SIG-M5 (cell line): ENCODE results near the gene SCAMP1.
A peak's percentile ranks its signal among the peaks of the same experiment; 100 is the strongest.
"Not testable (repeated sequence)": the region's sequence is repeated elsewhere in the genome, so short reads cannot be mapped to it uniquely, and the experiment has no call there.

Experiments
- DNase-seq: peaks from one replicate; lab custom pipeline; 2025; lab: John Stamatoyannopoulos, UW

The SCAMP1 gene, protein sequence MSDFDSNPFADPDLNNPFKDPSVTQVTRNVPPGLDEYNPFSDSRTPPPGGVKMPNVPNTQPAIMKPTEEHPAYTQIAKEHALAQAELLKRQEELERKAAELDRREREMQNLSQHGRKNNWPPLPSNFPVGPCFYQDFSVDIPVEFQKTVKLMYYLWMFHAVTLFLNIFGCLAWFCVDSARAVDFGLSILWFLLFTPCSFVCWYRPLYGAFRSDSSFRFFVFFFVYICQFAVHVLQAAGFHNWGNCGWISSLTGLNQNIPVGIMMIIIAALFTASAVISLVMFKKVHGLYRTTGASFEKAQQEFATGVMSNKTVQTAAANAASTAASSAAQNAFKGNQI

DNA sequence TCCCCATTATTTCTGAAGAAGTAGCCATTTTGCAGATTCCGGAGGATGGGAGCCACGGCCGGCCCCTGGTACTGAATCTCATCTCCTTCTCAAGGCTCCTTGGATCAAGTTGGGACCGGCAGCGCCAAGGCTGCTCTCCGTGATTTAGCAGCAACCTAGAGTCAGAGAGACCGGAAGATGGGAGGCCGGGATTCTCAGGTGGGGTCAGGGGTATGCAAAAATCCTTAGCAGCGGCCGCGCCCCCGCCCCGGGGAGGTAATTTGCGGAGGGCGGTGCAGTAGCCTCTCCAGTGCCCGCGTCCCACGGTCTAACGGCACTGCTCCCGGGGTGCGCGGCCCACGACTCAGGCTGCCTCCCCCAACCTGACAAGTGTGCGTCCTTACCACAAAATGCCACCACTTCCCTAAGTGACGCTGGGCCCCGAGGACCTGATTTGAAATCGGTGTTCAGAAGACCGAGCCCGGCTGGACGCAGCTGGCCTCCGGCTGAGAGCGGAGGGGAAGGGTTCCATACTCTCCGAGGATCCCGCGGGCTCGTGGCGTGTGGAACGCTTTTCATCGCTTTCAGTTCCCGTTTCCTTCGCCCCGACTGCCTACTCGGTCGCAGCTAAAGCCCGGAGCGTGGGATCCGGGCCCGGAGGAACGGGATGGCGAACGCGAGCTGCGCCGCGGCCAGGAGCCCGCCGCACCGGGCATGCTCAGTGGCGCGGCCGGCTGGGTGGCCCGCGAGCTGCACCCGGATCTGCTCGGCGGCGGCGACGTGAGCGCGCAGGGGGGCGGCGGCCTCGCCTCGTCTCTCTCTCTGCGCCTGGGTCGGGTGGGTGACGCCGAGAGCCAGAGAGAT is at the start of gene SCAMP1:
Gene SCAMP1, plus strand, starts transcription at position 787 of the 843 bp plus-strand sequence. Its CDS starts 55 bp downstream, at position 842.
- DNase-seq = peak; percentile 74

- DNase-seq = no peak
Observed at GRCh38 chr5:78317515-78317914, 42.9 kb upstream of the SCAMP1 start.

DNA sequence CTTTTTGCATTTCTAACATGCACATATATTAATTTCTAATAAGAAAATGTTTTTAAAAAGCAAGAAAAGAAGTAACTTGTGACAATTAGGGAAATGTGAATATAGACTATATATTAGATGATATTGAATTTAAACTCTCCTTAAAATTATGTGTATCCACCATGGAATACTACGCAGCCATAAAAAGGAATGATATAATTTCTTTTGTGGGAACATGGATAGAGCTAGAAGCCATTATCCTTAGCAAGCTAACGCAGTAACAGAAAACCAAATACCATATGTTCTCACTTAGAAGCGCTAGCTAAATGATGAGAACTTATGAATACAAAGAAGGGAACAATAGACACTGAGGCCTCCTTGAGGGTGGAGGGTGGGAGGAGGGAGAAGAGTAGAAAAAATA is 42.1 kb upstream of the SCAMP1 start:
- DNase-seq = no peak

DNA sequence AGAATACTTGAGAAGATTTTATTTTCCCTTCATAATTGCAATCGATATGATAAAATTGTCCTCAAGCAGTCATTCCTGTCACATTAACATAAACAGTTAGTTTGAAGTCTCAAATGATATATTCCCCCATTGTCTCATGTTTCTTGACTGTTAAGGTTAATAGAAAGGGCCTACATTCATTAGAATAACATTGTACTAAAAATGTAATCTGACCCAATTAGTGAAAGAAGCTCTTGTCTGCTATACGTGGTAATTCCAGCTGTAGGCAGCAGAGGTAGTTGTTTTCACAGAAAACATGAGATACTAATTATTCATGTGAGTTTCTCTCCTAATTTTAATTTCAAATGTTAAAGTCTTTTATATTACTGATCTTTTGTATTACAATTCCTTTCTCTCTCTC is 40.0 kb upstream of the SCAMP1 start:
- no peak for DNase-seq

GRCh38 chr5:78323241-78323640 is 37.2 kb upstream of the SCAMP1 start:
- DNase-seq = no peak

- no peak for DNase-seq
Observed at GRCh38 chr5:78326930-78327329, 33.5 kb upstream of the SCAMP1 start.

DNA sequence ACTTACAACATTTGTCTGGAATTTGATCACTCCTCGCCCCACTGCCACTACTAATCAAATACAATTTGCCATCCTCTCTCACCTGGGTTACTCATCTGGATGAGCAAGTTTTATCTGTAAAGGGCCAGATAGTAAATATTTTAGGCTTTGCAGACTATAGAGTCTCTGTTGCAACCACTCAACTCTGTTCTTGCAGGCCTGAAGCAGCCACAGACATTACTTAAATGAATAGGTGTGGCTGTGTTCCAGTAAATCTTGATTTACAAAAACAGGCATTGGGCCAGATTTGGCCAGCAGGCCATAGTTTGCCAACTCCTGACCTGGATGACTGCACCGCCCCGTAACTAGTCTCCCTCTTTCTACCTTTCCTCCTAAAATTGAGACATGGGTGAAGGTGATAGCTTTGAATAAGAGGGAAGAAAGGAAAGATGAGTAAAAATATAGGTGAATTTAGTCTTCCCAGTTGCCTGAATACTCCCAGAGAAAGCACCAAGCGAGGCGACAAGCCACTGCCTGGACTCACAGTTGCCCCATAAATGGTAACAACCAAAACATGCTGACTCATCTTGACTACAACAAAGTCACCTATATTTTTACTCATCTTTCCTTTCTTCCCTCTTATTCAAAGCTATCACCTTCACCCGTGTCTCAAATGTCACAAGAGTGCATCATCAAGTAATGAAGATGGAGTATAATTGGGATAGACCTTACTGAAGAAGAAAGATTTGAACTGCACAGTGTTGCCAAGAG is 32.5 kb upstream of the SCAMP1 start:
- no peak for DNase-seq

GRCh38 chr5:78328585-78329173 is 31.7 kb upstream of the SCAMP1 start:
- no peak for DNase-seq

DNA sequence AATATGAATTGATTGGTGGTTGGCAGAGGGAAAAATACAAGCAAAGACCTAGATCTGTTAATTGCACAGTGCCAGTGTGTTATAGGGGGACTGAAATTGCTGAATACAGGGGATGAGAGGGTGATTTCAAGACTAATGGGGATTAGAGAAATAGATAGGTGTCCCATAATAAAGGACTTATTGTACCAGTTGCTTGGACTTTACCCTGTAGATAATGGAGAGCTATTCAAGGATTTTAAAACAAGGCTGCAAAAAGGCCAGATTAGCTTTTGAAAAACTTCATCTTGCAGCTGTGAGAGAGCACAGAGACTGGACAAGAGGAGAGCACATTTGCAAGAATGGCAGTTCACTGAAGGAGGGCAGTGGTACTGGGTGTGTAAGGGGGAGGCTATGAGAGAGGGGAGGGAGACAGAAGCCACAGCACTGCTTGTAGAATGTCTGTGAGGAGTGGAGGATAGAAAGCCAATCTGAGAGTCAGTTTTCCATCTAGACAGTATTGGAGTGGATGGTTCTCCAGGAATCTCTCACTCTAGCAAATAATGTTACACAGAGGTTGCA is 28.8 kb upstream of the SCAMP1 start:
- no peak for DNase-seq

- DNase-seq = no peak
Observed at GRCh38 chr5:78334811-78335210, 25.6 kb upstream of the SCAMP1 start.

GRCh38 chr5:78335976-78336375 is 24.4 kb upstream of the SCAMP1 start:
- DNase-seq = no peak

GRCh38 chr5:78336698-78337097 is 23.7 kb upstream of the SCAMP1 start:
- no peak for DNase-seq

DNA sequence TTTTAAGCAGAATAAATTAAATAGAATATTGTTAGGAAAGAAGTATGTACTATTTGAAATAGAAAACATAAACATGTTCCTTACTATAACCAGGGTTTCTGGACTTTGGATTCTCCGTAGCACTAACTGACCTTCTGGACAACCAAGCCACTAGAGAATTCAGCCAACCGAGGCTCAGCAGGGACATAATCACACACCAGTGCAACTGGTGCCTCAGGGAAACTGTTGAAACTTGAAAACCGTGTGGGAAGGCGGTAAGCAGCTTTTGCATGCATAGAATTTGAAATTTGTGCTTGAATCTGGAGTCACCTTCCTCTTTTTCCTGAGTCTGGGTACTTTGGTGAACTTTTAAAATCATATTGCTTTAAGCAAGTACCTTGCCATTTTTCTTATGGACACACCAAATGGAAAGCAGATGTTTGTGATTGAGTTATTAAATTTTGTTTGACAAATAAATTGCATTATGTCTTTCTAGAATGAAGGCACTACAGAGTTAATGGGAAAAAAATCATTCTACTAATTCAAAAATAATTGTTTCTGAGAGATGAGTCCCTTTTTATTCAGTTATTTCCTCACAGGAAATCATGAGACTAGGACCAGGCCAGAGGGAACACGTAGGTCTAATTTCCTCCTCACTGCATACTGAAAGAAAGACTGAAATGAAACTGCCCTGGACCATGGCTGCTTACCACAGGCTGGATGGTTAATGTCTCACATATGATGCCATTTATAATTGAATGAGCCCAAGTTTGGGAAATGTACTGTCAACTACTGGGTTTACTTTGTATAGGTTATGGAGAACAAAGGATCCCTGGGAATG is 20.6 kb upstream of the SCAMP1 start:
- DNase-seq = no peak

GRCh38 chr5:78341440-78341839 is 19.0 kb upstream of the SCAMP1 start:
- DNase-seq = no peak

- DNase-seq = no peak
Observed at GRCh38 chr5:78345485-78345884, 14.9 kb upstream of the SCAMP1 start.

GRCh38 chr5:78353520-78353919 is 6.9 kb upstream of the SCAMP1 start:
- DNase-seq = no peak

DNA sequence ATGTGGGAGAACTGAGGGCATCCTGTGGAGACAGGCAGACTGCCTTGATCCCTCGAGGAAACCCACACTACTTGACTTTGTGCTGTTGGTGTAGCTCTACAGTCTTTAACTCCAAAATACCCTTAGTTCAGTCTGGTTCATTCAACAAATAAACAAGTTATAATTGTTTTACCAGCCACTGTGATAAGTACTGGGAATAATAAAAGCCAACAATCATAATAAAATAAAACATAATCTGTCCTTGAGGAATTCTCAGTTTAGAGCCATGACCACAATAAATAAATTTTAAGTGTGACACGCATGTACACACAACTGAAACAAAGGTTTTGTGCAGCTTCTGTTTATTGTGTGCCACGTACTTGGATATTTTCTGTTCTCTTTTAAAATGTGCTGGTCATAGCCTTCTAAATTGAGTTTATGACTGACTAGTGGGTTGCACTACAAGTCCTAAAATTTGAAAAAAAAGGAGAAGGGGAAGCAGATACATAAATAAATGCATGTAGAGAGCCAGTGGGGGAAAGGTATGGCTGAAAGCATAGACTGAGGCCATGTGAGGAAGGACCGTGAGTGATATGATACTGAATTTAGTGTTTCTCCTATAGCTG is 6.2 kb upstream of the SCAMP1 start:
- no peak for DNase-seq

- DNase-seq = no peak
Observed at GRCh38 chr5:78355561-78355960, 4.9 kb upstream of the SCAMP1 start.

DNA sequence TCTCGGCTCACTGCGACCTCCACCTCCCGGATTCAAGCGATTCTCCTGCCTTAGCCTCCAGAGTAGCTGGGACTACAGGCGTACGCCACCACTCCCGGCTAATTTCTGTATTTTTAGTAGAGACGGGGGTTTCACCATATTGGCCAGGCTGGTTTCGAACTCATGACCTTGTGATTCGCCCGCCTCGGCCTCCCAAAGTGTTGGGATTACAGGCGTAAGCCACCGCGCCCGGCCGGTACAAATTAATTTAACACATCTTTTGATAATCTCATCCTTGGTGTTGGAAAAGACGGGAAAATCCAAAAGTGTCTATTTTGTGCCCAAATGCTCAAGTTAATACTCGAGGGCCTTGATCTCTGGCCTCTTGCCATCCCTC is 974 bp upstream of the SCAMP1 start:
- DNase-seq = not testable (repeated sequence)

DNA sequence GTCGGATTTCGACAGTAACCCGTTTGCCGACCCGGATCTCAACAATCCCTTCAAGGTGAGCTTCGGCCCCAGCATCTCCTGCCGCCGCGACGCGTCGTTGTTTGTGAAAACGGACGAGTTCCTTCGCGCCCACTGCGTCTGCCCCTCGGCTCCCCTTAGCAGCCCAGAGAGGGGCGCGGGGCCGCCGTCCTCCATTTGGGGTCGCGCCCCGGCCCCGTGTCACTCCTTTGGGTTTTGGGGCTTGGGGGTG is 182 bp downstream of the SCAMP1 start:
- no peak for DNase-seq
